GM18868 (cell line): ENCODE measurements around the gene TBC1D1.
A peak's percentile ranks its signal among the peaks of the same experiment; 100 is the strongest.

ENCODE experiments used
- ATAC-seq: cut with Tn5 transposase; IDR thresholded peaks from one replicate; pipeline ENCODE4 v1.9.1; 2021; ENCODE audit warnings: mild to moderate bottlenecking, moderate library complexity; ENCODE audit not compliant: unreplicated experiment

TBC1D1 gene

DNA sequence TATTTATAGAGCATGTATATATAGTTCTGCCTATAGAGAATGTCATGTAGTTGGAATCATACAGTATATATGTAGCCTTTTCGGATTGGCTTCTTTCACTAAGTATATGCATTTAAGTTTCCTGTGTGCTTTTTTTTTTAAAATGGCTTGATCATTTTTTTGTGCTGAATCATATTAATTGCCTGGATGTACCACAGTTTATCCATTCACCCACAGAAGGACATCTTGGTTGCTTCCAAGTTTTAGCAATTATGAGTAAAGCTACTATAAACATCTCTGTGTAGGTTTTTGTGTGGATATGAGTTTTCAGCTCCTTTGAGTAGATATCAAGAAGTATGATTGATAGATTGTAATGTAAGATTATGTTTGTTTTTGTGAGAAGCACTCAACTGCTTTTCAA is 93.1 kb downstream of the TBC1D1 start:
- ATAC-seq: no peak

DNA sequence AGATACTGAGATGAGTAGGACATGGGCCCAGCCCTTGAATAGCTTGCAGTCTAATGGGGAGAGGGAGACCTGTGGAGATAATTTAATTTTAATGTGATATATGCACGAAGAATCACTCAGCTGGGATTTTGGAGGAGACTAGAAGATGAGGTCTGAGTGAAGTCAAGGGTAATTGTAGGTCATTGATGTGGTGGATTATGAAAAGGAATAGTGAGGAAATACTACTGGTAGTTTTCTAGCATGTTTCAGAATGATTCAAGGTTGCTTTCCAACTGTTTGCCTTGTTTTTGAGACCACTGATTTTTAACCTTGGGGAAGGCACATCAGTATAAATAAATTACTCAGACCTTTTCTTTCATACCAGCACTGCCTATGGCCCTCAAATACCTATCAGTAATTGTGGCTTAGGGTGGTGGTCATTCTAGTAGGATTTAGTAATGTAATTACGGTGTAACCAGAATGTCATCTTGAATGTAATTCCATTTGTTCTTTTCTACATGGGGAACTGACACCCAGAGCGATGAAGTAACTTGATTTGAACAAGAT is 94.9 kb downstream of the TBC1D1 start:
- ATAC-seq: peak; percentile 46

DNA sequence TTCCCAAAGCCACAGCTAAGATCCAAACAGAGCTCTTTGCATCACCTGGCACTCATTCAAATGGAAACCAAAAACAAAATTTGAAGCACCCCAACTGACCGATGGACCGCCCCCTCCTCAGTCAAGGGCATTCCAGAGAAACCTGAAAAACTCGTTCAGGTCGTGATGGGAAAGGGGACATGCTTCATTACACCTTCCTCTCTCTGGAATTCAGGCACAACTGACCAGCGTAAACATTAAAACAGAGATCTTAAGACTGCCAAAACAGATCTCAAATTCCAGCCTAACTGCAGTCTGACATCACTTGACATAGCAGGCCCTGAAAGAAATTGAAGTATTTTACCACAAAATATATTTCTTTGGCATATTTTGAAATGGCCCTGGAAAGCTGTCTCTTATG is 97.8 kb downstream of the TBC1D1 start:
- ATAC-seq: no peak

DNA sequence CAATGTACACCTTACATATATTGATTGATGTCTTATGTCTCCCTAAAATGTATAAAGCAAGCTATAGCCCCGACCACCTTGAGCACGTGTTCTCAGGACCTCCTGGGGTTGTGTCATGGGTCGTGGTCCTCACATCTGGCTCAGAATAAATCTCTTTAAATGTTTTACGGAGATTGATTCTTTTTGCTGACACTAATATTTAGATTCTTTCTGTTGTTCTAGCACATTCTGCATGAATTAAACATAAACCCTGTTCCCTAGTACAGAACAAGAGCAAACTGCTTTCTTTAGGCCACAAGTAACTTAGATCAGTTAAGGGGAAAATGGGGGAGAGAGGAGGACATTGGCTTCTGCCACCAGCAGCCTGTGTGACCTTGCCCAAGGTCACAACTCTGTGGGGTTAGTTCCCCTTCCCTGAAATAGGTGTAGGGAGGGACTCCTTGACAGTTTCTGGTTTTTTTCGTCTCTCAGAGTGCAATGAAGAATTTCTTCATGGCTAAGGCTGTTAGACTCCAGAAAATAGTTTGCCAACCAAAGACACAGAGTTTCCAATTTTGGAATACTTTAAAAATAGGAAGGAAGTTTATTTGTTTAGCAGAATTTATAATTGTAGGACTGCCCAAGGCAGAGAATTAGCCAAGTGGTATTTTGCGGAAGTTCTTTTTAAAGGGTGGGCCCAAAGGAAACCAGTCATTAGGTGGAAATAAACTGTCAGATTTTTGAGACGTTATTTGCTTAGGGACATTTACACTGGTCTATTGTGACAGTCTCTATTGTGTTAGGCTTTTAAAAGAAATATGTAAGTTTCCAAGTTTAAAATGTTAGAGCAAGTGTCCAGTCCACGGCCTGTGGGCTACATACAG is 98.7 kb downstream of the TBC1D1 start:
- ATAC-seq: peak; percentile 50

DNA sequence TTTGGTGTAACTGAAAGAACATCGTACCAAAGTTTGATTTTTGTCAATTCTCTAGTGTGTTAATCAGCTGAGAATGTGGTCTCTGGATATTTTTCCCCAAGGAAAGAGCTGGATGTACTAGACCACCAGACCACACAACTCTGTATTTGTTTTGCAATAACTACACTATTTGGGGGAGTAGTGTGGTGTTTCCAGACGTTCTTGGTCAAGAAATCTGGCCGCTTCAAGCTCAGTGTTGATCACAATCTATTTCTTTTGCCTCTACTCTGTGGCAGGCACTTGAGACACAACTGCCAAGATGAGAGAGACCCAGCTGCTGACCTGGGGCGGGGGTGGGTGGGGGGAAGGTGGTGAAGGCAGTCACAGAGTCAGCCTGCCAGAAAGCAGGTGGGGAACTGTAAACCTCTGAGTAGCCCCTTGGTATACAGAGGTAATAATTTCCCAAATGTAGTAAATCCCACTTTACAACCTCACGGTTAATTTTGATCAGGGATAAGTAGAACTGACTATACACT is 99.9 kb downstream of the TBC1D1 start:
- no peak for ATAC-seq

DNA sequence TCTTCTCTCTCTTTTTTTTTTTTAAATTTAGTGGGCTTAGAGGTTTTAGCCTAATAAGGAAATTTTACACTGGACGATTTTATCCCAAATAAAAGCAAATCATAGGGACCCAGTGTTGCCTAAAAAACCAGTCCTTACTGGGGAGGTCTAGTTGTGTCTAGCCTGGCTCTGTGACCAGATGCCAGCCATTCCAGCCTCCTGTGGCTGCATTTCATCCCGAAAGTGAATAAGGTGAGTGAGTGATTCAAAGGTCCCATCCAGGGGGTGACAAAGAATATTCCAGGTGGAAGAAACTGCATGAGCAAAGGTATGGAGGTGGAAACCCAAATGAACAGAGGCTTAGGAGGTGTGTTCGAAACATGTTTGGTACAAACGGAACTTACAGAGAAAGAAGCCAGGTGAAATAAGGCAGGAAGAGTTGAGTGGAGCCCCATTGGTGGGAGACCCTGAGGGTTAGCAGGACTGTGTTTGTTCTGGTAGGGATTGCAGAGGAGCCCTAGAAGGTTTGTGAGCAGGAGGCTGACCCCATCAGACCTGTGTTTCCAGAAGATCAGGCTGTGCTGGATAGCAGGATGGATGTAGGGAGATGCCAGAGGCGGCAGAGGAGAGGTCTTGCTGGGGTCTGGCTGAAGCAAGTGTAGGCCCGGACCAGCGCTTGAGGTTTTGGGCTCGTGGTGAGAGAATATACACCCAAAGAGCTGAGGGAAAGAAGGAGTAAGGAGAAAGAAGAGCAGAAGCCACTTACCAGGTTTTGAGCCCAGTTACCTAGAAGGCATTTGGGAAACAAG is 100.9 kb downstream of the TBC1D1 start:
- no peak for ATAC-seq

DNA sequence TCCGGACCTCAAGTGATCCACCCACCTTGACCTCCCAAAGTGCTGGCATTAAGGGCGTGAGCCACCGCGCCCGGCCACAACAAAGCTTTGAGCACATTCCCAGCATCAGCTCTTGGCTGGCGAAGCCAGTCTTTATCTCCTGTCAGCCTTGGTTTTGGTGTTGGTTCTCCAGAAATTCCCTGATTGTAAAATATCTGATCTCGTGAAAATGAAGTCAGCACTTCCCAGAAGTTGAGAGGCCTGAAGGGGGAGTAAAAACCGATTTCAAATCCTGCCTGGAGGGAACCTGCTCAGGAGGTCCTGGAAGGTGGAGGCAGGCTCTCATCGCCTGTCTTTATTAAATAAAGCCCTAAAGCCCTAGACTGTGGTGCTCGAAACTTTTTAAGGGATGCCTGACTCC is 102.9 kb downstream of the TBC1D1 start:
- no peak for ATAC-seq

DNA sequence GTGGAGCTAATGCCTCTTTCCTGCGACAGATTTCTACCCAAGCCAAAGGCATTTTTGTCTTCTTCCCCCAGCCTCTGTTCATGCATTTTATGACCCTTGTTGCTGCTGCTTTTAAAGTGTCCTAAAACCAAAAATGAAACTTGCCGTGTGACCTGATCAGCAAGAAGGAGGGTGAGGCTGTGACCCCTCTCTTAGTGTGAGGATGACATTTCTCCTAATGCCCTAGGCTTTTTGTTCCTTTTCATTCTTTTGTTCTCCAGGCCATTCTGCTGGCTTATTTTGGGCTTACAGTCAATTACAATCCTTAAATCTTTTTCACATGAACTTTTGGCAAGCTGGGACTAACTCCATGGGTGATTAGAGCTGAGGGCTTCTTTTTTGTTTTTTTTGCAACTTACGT is 103.7 kb downstream of the TBC1D1 start:
- ATAC-seq: peak; percentile 66

DNA sequence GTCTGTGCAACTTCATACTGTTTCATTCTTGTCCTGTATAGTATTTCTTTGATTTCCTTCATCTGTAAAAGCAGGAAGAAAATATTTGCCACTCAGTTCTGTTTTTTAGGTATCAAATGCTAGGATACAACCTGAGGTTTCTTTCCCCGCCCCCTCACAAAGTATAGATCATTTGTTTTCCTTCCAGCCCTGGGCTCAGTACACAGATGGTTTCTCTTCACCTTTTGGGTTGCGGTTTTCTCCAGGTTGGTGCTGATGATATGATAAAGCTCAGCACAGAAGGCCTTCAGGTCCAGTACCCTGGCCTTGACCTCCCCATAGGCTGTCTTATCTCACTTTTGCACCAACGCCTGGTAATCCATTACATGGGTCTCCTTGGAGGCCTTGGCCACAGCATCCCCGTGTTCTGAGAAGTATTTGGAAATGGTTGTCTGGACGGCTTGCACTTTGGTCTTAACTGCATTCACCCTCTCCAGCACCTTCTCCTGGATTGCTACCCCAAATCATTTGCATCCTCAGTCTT is 104.5 kb downstream of the TBC1D1 start:
- no peak for ATAC-seq

DNA sequence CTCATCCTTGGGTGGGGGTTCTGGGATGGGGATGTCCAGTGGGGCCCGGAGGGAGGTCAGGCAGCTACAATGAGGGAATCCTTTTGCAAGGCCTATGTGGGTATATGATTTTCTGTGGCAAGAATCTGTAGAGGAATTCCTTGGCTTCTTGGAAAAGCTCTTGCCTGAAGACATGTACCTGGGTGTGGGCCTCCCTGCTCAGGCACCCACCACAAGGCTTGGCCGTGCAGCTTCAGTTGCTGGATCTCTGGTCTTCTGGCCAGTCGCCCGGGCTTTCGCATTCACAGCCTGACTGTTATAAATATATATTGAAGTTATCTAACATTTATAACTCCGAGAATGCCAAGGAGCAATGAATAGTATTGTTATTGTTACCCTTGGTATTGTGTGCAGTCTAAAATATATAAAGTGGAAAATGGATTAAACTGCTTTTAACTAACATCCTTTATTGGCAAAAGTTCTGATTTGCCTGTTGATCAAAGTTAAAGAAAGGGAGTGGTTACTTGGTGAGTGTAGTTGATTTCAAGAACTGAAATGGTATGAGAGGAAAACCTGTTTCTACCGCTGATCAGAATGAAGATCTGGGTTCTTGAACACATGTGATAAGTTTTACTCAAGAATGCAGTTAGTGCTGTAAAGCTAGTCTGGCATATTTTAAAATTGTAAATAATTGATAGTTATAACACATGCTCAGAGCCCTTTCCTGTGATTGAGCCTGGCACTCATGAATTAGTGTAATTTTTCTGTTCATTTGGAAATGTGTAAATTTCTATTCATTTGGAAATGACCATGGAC is 105.3 kb downstream of the TBC1D1 start:
- ATAC-seq: no peak

DNA sequence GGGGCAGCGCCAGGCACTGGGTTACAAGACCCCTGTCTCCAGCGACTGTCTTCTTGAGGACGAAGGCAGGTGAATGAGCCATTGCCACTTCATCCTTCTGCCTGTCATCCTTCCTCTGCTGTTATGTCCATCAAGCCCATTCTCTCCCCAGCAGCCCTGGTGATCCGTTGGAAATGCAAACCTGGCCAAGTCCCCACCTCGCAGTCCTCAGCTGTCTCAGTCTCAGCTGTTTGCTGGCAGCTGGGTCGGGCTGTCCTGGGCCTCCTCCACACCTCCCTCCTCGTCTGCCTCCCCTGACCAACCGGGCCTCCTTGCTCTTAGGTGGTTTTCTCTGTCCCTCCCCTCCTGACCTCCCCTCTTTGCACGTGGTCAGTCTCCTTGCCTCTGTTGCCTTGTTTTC is 107.3 kb downstream of the TBC1D1 start:
- no peak for ATAC-seq

DNA sequence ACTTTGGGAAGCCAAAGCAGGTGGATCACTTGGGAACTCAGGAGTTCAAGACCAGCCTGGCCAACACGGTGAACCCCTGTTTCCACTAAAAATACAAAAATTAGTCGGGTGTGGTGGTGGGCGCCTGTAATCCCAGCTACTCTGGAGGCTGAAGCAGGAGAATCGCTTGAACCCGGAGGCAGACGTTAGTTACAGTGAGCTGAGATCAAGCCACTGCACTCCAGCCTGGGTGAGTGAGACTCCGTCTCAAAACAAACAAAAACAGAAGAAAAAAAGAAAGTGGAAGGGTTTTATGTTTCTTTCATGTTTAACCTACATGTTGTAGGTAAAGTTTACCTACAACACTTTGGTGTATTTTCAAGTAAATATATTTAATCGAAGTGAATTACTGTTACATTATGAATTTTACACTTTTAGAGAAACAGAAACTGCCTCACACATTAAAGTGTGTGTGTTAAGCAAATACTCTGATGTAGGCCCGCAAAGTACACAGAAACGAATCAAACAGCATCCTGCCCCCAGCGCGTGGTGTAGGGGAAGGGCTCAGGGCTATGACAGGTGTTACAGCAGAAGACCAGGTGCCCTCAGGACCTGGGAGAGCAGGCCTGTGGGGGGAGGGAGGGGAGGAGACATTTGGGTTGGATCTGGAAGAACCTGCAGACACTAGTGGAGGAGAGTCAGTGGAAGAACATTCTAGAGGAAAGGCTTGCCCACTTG is 108.3 kb downstream of the TBC1D1 start:
- no peak for ATAC-seq

DNA sequence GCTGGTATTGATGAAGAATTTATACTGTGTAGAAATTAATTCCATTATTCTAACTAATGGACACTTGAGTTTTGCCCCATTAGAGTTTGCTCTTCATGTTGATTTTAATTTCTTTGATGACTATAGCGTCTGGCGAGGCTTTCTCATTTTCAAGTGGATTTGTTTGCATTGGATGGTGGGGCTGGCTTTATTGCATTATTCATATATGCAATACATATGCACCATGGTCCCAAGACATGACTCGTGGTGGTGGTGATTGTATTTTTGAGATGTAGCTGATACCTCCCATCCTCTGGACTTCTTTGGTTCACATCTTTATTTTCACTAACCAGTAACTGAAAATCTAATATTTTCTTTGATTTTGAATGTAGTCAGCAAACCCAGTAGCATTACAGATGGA is 109.1 kb downstream of the TBC1D1 start:
- ATAC-seq: no peak

DNA sequence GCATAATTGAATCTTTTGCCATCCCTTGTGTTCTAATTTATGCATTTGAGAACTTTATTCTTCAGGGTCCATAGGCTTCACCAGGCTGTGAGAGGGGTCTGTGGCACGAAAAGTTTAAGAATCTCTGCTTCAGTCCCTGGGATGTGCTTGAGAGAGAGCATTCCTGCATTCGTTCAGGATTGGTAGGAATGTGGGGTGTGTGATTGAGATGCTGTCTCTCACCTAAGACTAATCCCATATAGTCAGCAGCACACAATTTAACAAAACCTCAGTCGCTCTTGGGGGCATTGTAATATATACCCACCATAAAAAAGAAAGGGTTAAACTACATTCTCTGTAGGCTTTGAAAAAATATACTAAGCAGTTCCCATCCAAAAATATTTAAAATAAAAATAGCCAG is 111.0 kb downstream of the TBC1D1 start:
- ATAC-seq: no peak

DNA sequence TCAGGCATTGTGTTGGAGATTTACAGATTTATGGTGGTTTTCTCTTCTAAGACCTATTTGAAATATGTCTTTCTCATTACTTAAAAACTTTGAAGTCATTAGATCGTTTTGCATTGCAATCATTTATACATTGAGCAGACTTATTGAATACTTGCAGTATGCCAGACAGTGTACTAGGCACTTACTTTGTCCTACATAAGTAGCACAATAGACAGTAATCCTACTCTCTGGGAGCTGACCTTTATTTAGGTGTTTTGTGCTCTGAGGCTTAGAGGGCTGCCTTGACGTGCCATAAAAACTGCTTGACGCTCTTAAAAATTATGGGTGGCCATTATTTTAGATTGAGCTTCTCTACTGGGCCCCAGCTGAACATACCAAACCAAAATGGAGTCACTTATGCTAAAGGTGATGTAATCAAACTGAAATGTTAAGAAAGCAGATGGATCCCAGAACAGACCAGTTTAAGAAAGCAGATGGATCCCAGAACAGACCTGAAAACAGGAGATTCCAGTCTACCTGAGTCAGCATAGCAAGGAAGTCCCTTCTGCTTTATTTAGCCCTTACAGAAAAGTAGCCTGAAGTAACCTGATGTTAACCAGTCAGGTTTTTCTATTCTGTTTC is 111.7 kb downstream of the TBC1D1 start:
- no peak for ATAC-seq

DNA sequence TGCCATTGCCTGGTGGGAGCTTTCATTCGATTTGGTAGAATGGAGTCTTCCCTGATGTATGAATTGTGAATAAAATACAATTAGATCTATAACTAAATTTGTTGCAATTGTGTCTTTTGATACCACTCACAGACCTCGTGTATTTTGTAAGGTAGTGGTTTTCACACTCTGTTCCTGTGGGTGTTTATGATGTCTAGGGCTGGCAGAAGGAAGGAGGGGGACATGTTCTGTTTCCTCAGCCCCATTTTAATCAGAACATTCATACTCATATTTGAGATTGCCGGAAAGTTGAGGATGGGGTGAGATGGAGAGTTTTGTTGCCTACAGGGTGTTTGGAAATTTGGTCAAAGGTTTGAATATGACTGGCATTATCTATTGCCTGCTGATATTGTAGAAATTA is 112.2 kb downstream of the TBC1D1 start:
- no peak for ATAC-seq

DNA sequence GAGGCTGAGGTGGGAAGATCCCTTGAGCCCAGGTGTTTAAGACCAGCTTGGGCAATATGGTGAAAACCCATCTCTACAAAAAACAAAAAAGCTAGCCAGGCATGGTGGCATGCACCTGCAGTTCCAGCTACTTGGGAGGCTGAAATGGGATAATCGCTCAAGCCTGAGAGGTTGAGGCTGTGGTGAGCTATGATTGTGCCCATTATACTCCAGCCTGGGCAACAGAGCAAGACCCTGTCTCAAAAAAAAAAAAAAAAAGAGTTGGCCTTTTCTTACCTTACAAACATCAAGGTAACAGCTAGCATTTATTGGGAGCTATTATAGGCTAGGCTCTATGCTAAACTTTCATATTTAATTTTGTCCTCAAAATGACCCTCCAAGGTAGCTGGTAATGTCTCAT is 112.7 kb downstream of the TBC1D1 start:
- ATAC-seq: no peak

DNA sequence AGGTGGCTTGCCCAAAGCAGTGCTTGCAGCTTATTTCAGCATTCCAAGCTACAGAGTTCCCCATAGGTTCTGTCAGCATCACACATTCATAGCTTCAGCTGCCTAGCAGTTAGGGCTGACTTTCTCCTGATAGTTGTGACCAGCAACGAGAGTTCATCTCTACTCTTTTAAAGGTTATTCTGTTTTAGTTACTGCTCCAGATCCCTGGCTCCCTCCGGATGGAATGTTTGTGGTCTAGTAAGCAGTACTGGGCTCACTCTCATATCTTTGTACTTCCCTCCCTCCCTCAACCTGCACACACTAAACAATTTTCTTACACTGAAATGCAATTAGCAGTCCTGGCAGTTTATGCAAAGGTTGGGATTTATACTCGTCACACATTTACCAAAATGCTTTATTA is 113.2 kb downstream of the TBC1D1 start:
- ATAC-seq: no peak

DNA sequence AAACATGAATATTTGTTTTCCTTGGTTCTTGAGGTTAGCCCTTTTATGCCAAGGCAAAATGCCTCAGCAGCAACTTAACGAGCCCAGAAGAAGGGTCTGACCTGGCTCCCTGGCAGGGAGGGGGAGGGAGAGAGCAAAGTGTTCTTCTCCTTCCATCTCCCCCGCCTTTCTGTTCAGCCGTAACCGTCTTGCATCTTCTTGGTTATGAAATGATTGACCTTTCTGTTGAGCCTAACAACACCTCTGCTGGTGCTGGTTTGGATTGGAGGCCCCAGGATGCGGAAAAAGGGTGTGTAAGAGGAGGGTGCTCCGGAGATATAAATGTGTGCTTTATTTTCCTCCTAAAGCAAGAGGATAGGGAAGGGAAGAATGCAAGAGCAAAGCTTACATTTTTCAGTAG is 114.0 kb downstream of the TBC1D1 start:
- ATAC-seq: no peak

DNA sequence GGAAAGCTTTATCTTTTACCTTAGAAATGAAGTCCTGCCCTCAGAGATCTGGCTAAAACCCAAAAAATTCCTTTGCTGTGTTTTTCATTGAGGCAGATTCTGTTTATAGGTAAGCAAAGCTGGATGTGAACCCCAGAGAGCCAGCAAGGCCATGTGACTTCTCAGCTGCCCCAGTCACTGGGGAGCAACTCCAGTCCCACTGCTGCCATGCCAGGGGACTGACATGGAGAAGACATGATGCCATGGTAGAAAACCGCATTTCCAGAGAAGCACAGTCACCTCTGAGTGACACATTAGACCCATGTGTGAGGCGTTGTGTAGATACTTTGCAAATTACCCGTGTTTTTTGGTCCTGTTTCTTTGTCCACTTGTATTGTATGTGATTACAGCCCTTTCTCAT is 114.8 kb downstream of the TBC1D1 start:
- ATAC-seq: no peak
